Fibroblast of gingiva (primary cell): ENCODE results near the gene FGD1.
A peak's percentile ranks its signal among the peaks of the same experiment; 100 is the strongest.
"Not testable (repeated sequence)": the region's sequence is repeated elsewhere in the genome, so short reads cannot be mapped to it uniquely, and the experiment has no call there.

Experiments
- DNase-seq: peaks from one replicate; pipeline ENCODE4 v3.0.0-alpha.2; 2011; ENCODE audit warnings: low read depth

The FGD1 gene

DNA sequence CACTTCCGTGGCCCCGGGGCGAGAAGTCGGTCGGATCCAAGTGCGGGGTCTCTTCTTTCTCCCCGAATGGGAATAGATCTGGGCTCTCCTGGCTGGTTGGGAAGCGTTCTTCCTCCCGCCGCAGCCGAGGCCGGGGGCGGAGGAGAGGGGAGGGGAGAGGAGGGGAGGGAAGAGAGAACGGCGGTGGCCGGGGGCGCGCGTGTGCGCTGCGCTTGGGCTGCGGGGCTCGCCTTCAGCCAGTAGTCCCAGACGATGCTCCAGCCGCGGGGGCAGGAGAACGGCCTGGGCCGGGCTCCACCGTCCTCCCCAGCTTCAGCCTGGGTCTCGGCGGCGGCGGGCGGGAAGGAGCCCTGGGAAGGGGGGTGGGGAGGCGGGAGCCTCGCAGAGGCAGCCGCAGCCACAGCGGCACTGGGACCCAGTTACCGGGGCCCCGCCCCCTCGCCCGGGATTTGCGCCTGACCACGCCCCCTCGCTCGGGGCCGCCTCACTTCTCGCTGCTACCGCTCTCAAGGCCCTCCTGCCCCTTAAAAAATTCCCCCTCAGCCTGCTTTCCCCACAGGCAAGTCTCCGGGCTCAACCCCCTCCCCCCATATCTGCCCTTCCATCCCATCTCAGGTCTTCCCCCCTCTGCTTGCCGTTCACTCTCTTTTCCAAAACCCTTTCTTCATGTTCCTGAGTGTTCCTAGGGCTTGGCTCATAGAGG, at the start of gene FGD1:
TSS of gene FGD1 (minus strand) at position 421 of the 703 bp plus-strand sequence. CDS start 802 bp downstream, outside the sequence.
- peak; percentile 60 for DNase-seq

DNA sequence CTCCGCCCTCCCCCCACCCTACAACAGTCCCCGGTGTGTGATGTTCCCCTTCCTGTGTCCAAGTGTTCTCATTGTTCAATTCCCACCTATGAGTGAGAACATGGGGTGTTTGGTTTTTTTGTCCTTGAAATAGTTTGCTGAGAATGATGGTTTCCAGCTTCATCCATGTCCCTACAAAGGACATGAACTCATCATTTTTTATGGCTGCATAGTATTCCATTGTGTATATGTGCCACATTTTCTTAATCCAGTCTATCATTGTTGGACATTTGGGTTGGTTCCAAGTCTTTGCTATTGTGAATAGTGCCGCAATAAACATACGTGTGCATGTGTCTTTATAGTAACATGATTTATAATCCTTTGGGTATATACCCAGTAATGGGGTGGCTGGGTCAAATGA, 46.2 kb upstream of the FGD1 start:
- not testable (repeated sequence) for DNase-seq

DNA sequence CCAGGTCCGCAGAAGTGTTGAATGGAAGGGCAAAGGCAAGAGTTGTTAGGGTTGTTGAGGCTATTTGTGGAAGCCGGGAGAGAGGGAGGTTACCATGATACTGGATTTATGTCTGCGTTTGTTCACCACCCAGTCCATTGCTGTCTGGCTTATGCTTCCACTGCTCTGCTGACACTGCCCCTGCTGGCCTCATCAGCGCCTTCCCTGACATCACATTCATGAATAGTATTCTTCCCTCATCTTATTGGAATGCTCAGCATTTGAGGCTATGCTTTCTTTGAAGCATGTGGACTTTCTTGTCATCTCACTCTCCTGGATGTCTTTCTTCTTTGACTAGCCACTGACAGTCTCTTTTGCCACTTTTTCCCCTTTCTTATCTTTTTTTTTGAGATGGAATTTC, 44.3 kb upstream of the FGD1 start:
- peak; percentile 1 for DNase-seq

DNA sequence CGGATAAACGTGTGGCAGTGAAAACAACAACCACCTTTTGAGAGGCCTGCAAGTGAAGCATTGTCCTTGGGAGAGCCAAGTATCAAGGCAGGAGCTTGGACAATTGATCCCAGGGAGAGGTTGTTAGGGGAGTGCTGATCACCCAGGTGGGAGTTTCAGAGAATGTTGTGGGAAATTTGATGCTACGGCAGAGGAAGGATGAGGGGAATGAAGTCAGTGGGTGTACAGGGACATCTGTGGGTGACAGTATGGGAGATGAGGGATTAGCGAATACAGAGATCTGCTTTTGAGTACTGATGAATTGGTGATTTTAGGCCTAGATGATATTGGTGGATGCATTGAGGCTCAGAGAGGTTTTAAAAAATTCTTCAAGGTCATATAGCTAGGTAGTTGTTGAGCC, 38.2 kb upstream of the FGD1 start:
- no peak for DNase-seq

DNA sequence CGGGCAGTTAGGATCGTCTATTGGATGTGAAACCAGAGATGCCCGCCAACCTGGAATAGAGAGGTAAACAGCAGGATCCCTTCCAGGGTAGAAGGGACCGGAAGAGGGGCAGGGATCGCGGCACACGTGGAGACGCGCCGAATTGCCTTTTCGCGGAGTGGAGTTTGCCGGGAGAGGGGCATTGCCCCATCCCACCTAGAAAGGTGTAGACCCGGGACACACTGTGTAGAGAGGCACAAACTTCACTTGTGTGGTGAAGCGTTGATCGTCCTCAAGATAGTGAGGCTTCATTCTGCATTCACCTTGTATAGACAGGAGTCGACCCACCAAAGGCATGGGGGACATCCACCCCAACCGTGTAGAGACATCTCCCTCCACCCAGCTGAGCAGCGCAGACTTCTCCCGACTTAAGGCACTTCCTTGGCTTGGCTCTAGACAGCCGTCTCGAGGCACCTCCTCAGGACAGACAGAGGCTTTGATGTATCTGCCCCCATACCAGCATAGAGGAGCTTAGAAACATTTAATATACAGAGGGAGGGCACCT, 34.4 kb upstream of the FGD1 start:
- no peak for DNase-seq

DNA sequence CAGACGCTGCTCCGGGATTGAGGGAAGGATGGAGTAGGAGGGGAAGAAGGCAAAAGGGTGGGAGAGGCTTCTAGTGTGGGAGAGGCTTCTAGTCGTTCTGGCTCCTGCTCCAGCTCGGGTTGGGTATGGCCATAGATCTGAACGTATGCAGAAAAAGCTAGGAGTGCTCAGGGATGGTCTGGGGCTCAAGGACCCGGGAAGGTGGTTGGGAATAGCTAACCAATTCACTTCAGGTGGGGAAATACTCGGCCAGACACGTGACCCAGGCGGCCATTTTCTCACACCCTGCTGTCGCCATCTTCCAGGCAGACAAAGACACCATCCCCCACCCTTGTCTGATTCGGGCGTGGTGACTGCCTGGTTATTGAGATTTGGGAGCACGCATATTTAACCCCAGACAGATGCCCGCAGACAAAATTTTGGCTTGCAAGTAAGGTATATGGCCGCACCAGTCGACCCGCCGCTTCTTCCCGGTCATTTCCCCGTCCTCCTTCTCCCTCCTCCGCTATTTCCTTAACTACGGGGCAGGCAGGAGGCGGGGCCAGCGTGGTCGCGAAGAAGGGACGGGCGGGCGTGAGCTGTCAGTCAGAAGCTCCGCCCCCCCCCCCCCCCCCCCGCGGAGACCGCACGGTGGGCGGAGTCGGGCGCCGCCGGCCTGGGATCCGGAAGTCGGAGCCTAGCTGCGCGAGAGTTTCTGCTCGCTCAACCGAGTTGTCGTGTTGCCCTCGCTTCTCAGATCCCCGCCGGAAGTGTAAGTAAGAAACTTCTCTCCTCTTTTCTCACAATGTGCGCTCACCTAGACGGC, 33.7 kb upstream of the FGD1 start, which contains the start of gene GNL3L:
TSS of gene GNL3L (plus strand) at position 668 of the 805 bp plus-strand sequence. CDS start 2,348 bp downstream, outside the sequence.
- DNase-seq, result peak; percentile 88

DNA sequence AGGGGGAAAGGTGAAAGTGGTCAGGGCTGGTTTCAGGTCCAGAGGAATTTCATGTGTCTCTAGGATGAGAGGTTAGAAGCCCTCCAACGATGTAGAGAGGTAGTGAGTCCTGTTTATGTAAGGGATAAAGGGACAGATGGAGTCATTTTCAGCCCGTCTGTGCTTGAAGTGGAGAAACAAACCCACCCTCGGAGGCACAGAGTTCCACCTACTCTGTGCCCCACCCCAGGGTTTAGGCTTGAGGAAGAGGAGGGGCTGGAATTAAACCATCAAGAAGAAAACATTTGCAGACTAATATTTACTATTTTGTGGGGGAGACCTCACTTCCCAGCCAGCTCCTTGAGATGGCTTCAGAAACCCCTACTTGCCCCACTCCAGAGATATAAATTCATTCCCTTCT, 33.1 kb upstream of the FGD1 start:
- DNase-seq, result no peak

DNA sequence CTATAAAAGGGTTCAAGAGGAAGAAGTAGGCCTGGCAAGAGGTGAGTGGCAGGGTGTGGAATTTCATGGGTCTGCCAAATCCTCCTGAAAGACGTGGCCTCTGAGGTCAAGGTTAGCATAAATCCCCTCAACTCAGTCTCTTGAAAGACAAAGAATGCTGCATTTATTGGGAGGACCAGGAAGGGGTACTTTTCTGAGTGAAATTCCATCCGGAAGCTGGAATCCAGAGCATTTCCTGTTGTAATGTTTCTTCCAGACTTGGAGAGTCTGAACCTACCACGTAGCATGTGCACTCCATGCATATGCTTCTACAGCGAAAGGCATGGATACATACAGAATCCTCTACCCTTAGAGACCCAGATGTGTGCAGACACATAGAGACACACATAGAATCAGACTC, 13.4 kb upstream of the FGD1 start:
- DNase-seq, result no peak

DNA sequence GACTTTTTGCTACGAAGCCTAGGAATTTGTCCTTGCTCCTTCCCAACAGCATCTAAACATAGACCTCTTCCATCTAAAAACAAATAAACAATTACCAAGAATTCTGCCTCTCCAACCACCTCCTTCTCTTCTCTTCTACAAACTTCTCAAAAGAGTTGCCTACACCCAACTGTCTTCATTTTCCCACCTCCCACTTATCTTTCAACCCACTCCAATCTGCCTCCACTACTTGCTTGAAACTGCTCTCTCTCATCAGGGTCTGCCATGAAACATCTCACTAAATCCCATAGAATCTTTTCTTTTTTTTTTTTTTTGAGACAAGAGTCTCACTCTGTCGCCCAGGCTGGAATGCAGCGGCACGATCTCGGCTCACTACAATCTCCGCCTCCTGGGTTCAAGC, 902 bp upstream of the FGD1 start:
- no peak for DNase-seq

DNA sequence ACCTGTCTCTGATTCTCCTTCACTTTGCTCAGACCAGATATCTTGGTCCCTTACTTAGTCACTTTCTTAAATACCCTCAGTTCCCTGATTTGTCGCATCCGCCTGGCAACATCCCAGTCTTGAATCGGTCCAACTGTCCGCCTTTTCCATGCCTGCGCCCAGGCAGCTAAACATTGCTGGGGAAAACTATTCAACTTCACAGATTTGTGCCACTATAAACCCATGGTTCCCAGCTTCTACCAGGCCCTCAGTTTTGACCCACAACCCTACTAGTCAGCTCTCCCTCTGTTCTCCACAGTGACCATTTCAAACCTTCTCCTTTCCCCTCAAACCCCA, 451 bp upstream of the FGD1 start:
- DNase-seq, result no peak

DNA sequence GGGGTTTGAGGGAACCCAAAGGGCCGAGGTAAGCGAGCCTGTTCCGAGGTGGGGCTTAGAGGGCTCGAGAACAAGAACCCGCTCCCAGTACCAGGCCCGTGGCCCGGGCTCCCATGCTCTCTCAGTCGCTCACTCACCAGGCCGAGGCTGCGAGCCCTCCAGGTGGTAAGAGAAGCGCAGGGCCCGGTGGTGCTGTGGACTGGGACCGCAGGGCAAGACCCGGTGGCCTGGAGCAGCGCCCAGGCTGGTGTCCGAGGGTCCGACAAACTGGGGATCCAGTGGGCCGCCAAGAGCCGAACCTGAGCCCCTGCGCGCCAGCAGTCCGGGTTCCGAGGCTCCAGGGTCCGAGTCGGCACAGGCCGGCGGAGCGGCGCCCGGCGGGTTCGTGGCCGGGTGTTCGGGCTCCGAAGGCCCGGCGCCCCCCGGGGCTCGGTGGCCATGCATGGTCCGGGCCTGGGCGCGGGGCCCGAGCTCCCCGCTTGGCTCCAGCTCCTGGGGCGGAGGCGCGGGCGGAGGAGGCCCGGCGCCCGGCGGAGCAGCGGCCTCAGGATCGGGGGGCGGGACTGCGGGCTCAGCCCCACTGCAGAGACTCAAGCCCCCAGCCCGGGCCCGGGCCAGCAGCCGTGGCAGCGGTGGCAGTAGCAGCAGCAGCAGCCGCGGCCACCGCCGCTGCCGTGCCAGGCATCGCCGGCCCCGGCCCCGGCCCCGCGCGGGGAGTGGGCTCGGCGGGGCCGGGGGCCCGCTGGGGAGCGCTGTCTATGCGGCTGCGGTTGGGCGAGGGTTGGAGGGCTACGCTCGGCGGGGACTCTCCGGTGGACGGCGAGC, 833 bp downstream of the FGD1 start:
- no peak for DNase-seq

DNA sequence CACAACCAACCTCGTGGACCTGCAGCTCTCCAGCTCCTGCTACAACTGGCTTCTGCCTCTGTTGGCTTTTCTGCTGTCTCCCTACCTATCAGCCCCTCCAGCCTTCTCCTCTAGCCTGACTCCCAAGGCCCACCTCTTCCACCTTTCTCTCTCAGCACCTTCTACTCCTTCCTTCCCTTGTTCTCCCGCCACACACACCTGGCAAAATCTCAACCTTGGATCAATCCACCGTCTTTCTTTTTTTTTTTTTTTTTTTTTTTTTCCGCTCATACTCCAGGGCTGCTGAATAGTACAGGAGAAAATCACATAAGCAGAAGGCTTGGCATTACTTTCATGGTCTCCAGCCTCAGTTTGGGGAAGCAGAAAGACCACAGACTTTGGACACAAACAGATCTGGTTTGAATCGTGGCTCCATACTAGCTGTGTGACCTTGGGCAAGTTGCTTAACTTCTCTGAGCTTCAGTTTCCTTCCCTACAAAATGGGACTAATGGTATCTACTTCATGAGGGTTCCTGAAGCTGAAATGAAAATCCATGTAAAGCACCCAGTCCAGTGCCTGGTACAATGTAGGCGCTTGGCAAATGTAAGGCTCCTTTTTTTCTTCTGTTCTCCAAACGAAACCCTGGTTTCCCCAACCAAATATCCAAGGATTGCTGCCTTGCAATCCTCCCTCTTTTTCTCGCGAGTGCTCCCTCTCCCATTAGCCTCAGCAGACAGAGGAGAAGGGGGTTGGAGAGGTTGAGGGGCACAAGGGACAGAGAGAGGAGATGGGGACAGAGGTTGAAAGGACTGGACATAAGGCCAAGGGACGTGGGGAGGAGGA, 1.7 kb downstream of the FGD1 start:
- DNase-seq, result peak; percentile 15

DNA sequence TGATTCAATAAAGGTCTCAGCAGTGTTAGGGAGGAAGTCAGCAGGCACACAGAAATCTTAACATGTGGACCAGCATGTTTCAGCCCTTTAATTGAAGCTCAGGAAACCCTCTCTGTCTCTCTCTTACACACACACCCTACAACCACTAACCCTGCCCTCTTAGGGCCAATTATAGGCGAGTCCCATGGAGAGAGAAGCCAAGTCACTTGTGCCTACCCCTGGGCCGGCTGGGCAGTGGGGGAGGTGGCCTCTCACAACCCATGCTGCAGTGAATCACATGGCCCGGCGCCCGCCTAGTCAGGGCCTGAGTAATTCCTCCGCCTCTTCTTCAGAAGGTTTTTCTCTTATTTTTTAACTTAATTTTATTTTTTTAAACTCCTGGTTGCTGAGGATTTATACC, 3.7 kb downstream of the FGD1 start:
- DNase-seq, result peak; percentile 37

DNA sequence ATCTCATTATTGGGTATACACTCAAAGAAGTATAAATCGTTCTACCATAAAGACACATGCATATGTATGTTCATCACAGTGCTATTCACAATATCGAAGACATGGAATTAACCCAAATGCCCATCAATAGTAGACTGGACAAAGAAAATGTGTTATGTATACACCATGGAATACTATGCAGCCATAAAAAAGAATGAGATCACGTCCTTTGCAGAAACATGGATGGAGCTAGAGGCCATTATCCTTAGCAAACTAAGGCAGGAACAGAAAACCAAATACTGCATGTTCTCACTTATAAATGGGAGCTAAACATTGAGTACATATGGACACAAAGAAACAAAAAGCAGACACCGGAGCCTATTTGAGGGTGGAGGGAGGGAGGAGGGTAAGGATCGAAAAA, 6.2 kb downstream of the FGD1 start:
- not testable (repeated sequence) for DNase-seq

DNA sequence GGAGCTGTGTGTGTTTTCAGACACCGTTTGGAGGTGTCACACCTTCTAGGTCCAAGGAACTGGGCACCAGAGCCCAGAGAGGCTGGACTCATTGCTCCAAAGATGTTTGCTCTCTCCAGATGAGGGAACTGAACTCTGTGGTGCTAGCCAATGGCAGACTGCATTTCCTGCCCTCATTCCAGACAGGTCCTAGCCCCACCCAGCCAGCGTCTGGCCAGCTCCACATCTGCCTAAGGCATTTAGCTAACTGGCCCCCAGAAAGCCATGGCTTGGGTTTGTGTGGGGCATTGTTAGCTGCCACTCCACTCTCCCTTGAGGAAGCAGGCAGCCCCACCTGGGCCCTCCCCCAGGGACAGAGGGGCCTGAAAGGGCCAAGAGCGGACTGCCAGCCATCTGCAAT, 11.4 kb downstream of the FGD1 start:
- no peak for DNase-seq

DNA sequence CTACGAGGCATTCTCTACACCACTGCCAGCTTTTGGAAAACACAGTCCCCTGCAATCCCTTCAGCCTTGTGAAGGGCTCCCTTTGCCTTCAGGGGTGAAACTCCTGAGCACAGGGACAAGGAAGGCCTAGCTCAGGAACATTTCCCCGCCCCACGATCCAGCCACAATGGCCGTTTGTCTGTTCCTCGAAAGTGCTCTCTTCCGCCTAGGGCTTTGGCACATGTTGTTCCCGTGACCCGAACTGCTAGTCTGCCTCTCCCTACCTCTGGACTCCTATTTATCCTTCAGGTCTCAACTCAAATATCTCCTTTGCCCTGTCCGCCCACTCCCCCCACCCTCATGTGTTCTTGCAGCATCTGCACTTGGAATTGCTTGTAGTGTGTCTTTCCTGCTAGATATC, 12.1 kb downstream of the FGD1 start:
- no peak for DNase-seq

DNA sequence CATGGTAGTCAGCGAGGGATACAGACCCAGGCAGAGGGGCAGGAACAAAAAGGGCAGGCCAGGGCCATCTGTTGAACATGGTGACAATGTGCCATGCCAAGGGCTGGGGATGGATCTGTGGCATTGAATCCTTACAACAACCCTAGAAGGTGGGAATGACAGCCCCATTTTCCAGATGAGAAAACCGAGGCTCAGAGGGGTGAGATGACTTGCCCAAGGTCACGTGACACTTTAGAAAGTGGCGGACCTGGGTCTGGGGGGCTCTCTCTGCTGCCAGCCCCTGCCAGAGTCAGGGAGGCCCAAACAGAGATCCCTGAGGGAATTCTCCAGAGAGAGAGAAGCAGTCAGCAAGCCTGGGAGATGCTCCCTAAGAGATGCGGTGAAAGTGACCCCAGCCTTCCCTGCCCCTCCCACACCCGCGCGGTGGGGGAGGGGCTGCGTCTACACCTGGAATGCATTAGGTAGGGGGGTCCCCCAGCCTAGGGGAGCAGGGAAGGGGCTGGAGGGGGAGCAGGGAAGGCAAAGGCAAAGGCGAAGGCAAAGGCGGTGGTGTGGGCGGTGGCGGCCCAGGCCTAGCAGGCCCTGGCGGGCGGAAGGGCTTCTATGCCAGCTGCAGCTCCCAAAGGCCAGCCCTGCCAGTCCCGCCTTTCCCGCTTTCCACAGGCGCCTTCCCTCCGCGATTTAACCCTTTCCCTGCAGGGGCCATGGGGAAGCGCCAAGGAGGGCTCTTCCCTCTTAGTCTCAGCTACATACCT, 13.0 kb downstream of the FGD1 start:
- peak; percentile 23 for DNase-seq

DNA sequence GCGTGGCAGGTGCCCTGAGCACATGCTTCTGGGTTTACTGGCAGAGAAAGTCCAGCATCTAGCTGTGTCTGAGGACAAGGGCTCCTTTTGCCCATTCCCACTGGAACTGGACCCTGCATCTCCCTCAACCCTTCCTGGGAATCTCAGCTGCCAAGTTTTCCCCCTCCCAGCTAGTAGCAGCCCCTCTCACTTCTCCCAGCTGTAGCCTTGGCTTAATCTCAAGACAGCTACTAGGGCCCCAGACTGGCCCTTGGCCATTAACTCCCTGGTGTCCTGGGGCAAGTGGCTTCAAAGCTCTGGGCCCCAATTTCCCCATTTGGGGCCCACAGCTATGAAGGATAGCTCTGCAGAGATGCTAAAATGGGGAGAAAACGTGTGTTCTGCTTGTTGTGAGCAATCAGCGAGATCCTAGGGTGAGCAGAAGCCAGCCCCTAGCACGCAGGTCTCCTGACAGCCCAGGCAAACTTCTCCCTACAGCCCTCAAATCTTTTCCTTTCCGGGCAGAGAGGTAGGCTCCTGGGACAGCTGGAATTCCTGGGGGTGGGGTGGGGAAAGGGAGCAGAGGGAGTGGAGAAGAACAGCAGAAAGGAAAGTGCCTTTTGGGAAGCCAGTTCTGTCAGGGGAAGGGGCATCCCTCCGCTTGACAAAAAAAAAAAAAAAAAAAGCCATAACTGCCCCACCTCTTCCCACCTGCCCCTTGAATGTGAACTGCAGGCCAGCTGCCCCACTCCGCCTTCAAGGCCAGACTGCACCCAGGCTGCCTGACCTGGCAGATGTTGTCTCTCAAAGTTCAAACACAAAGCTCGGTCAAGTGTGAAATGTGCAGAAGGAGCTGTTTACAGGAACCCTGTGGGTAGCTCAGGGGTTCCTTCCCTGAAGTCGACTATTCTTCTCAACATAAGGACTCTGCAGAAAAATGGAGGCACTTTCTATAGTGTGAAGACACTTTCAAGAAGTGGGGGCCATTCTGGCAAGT, 16.6 kb downstream of the FGD1 start:
- no peak for DNase-seq
